ENCODE data around the gene MYO7A.

DNA sequence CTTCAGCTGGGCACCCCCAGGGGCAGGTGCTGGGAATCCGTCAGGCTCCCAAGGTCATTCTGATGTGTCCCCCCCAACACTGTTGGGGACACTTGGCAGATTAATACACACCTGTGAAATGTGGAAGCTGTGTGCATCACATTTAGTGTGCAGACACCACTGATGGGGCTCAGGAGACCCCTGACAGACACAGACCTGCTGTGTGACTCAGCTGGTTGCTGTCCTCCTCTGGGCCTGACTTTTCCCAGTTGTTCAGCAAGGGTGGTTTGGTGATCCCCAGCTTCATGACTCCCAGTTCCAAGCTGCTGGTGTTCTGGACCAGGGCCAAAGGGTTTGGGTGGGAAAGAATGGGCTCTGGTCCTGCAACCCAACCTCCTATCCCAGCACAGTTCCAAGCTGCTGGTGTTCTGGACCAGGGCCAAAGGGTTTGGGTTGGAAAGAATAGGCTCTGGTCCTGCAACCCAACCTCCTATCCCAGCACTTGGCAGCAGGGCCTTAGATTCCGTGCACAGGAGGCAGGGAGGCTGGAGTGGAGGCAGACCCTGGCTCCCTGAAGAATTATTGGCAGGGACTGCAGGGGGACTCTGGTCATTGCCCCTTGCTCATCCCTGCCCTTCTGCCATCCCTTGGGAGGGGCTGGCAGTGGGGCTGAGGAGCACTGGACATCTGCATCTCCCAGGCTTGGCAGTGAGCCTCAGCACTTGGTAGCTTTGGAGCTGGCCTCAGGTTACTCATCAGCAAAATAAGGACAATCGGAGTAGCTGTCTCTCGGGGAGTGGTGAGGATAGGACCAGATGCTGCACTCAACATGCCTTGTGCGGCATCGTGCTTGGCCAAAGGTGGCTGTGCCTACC, 33.8 kb upstream of the MYO7A start:
- TF ChIP-seq, protein P1, sequence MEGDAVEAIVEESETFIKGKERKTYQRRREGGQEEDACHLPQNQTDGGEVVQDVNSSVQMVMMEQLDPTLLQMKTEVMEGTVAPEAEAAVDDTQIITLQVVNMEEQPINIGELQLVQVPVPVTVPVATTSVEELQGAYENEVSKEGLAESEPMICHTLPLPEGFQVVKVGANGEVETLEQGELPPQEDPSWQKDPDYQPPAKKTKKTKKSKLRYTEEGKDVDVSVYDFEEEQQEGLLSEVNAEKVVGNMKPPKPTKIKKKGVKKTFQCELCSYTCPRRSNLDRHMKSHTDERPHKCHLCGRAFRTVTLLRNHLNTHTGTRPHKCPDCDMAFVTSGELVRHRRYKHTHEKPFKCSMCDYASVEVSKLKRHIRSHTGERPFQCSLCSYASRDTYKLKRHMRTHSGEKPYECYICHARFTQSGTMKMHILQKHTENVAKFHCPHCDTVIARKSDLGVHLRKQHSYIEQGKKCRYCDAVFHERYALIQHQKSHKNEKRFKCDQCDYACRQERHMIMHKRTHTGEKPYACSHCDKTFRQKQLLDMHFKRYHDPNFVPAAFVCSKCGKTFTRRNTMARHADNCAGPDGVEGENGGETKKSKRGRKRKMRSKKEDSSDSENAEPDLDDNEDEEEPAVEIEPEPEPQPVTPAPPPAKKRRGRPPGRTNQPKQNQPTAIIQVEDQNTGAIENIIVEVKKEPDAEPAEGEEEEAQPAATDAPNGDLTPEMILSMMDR (IDR thresholded peaks at IDR 0.05; ENCODE audit: low read depth, low read length, poor library complexity, severe bottlenecking), result no peak
- no peak for TF ChIP-seq EZH2phosphoT487 (IDR thresholded peaks at IDR 0.05; ENCODE audit: borderline replicate concordance, low read length)
